HAP-1 (cell line): ENCODE measurements around the gene ALK.

ENCODE experiments used
- DNase-seq, 2 experiments: peaks; one replicate each; pipeline ENCODE4 v3.0.0-alpha.2; 2016 to 2020; ENCODE audit warnings: low spot score in 2 of 2
- H3K27me3 ChIP-seq: fragments of 250-450 bp; sonication (Bioruptor Pico); 2 replicates; pipeline ENCODE4 v1.5.1; 2020; ENCODE audit warnings: low read depth, mild to moderate bottlenecking, moderate library complexity
- H3K36me3 ChIP-seq: fragments of 250-450 bp; sonication (Bioruptor Pico); replicated peaks from 2 replicates; pipeline ENCODE4 v1.5.1; 2020; ENCODE audit warnings: mild to moderate bottlenecking
- H3K4me1 ChIP-seq: fragments of 250-450 bp; sonication (Bioruptor Pico); 2 replicates; pipeline ENCODE4 v1.5.1; 2020; ENCODE audit warnings: mild to moderate bottlenecking
- H3K4me3 ChIP-seq: fragments of 250-450 bp; sonication (Bioruptor Pico); 2 replicates; pipeline ENCODE4 v1.5.1; 2020; ENCODE audit warnings: mild to moderate bottlenecking, moderate library complexity
- H3K9me3 ChIP-seq: fragments of 250-450 bp; sonication (Bioruptor Pico); 2 replicates; pipeline ENCODE4 v1.5.1; 2020; ENCODE audit warnings: mild to moderate bottlenecking, moderate library complexity
- in situ Hi-C: fragments of 300-500 bp; cut with MboI; formaldehyde crosslinking; loops from 3 replicates; pipeline ENCODE4 v1.14.3; 2020; ENCODE audit warnings: low sequenced_read_pairs, inconsistent platforms, mixed read lengths

The ALK gene

GRCh38 chr2:29544031-29544430, 377.4 kb downstream of the ALK start:
- in situ Hi-C loops = no loop called here
- no peak overlapping the region for H3K4me3 ChIP-seq
- no peak for DNase-seq
- no peaks in the 10 kb centered on the region for H3K36me3 ChIP-seq
- H3K9me3 ChIP-seq = no peaks in the 10 kb centered on the region
- peaks cover 9% of the 10 kb centered on the region; the same call in 1 of the 2 replicates for H3K27me3 ChIP-seq
- no peaks in the 10 kb centered on the region for H3K4me1 ChIP-seq

- DNase-seq = no peak
- no peaks in the 10 kb centered on the region for H3K9me3 ChIP-seq
- H3K4me1 ChIP-seq = no peaks in the 10 kb centered on the region
- H3K36me3 ChIP-seq = no peaks in the 10 kb centered on the region
- H3K27me3 ChIP-seq = no peaks in the 10 kb centered on the region
- in situ Hi-C loops = no loop called here
- no peak overlapping the region for H3K4me3 ChIP-seq
Observed at GRCh38 chr2:29535188-29535587, 386.2 kb downstream of the ALK start.

- no peak for DNase-seq
- H3K27me3 ChIP-seq = no peaks in the 10 kb centered on the region
- H3K9me3 ChIP-seq = no peaks in the 10 kb centered on the region
- H3K36me3 ChIP-seq = no peaks in the 10 kb centered on the region
- no peaks in the 10 kb centered on the region for H3K4me1 ChIP-seq
- in situ Hi-C loops = no loop called here
- no peak overlapping the region for H3K4me3 ChIP-seq
Observed at GRCh38 chr2:29532436-29532835, 388.9 kb downstream of the ALK start.

- Histone ChIP-seq H3K27me3 (no peaks in the 10 kb centered on the region), H3K4me3 (no peak overlapping the region), H3K36me3 (no peaks in the 10 kb centered on the region), H3K4me1 (no peaks in the 10 kb centered on the region), H3K9me3 (no peaks in the 10 kb centered on the region)
- no peak for DNase-seq
- in situ Hi-C loops = no loop called here
Observed at GRCh38 chr2:29531626-29532025, 389.8 kb downstream of the ALK start.

GRCh38 chr2:29530281-29530680, 391.1 kb downstream of the ALK start:
- no peak for DNase-seq
- Histone ChIP-seq H3K9me3 (no peaks in the 10 kb centered on the region), H3K27me3 (no peaks in the 10 kb centered on the region), H3K36me3 (no peaks in the 10 kb centered on the region), H3K4me3 (no peak overlapping the region), H3K4me1 (no peaks in the 10 kb centered on the region)
- in situ Hi-C loops = no loop called here

- H3K9me3 ChIP-seq = no peaks in the 10 kb centered on the region
- H3K27me3 ChIP-seq = no peaks in the 10 kb centered on the region
- H3K4me3 ChIP-seq = no peak overlapping the region
- no peak for DNase-seq
- no peaks in the 10 kb centered on the region for H3K36me3 ChIP-seq
- in situ Hi-C loops = no loop called here
- no peaks in the 10 kb centered on the region for H3K4me1 ChIP-seq
Observed at GRCh38 chr2:29528891-29529520, 392.4 kb downstream of the ALK start.

GRCh38 chr2:29528371-29528770, 393.0 kb downstream of the ALK start:
- H3K9me3 ChIP-seq = no peaks in the 10 kb centered on the region
- no peaks in the 10 kb centered on the region for H3K27me3 ChIP-seq
- no peaks in the 10 kb centered on the region for H3K36me3 ChIP-seq
- in situ Hi-C loops = no loop called here
- no peak for DNase-seq
- no peaks in the 10 kb centered on the region for H3K4me1 ChIP-seq
- no peak overlapping the region for H3K4me3 ChIP-seq

DNA sequence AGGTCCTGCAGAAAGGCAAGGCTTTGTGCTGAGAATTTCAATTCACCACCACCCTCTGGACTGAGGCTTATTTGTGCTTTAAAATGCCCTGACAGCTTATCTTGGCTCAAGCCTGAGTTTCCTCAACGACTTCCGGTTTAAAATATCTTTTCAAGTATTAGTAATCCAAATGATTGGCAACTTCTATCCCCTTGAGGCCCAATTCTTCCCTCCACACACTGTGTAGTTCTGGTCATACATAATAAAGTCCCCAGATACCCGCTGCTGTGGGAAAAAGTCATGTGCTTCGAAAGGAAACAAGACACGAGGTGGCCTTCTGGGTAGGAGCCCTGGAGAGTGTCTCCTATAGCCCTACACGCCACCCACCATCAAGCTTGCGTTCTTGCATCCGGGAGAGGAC, 393.4 kb downstream of the ALK start:
- Histone ChIP-seq H3K36me3 (no peaks in the 10 kb centered on the region), H3K27me3 (no peaks in the 10 kb centered on the region), H3K4me3 (no peak overlapping the region), H3K4me1 (no peaks in the 10 kb centered on the region), H3K9me3 (no peaks in the 10 kb centered on the region)
- DNase-seq = no peak
- in situ Hi-C loops = no loop called here

GRCh38 chr2:29526587-29527586, 394.5 kb downstream of the ALK start:
- DNase-seq = no peak
- H3K4me1 ChIP-seq = no peaks in the 10 kb centered on the region
- in situ Hi-C loops = no loop called here
- no peaks in the 10 kb centered on the region for H3K9me3 ChIP-seq
- H3K36me3 ChIP-seq = no peaks in the 10 kb centered on the region
- no peaks in the 10 kb centered on the region for H3K27me3 ChIP-seq
- H3K4me3 ChIP-seq = no peak overlapping the region

- H3K4me1 ChIP-seq = no peaks in the 10 kb centered on the region
- no peak for DNase-seq
- H3K27me3 ChIP-seq = no peaks in the 10 kb centered on the region
- H3K36me3 ChIP-seq = no peaks in the 10 kb centered on the region
- in situ Hi-C loops = no loop called here
- no peaks in the 10 kb centered on the region for H3K9me3 ChIP-seq
- no peak overlapping the region for H3K4me3 ChIP-seq
Observed at GRCh38 chr2:29525921-29526320, 395.5 kb downstream of the ALK start.

DNA sequence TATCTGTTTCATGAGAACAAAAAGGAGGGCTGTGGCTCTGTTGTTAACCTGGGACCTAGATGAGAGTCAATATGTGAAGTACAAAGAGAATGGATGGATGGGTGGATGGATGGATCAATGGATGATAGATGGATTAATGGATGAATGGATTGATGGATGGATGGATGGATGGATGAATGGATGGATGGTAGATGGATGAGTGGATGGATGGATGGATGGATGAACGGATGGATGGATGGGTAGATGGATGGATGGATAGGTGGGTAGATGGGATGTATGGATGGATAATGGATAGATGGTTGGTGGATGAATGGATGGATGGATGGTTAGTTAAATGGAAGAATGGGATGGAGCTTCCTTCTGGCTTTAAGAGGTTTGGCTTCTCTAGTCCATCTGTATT, 396.7 kb downstream of the ALK start:
- in situ Hi-C loops = no loop called here
- Histone ChIP-seq H3K36me3 (no peaks in the 10 kb centered on the region), H3K4me3 (no peak overlapping the region), H3K27me3 (no peaks in the 10 kb centered on the region), H3K9me3 (no peaks in the 10 kb centered on the region), H3K4me1 (no peaks in the 10 kb centered on the region)
- no peak for DNase-seq

GRCh38 chr2:29522951-29523669, 398.3 kb downstream of the ALK start:
- no peak for DNase-seq
- in situ Hi-C loops = no loop called here
- no peaks in the 10 kb centered on the region for H3K4me1 ChIP-seq
- H3K36me3 ChIP-seq = no peaks in the 10 kb centered on the region
- H3K27me3 ChIP-seq = no peaks in the 10 kb centered on the region
- no peak overlapping the region for H3K4me3 ChIP-seq
- no peaks in the 10 kb centered on the region for H3K9me3 ChIP-seq

DNA sequence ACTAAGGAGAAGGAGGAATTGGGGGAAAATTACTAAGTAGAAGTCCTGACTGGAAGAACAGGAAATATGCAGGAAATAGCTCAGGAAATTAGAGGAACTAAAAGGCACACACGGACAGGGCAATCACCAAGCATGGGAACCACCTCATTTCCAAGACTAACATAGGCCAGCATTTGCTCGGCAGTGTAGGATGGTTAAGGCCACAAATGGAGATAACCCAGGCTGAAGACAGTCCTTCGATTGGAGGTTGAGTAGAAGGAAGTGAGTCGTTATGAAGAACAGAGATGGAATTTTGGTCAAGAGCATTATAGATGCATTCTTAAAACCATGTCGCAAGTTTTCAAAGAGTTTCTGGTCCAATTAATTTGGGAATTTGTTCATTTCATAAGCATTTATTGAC, 401.4 kb downstream of the ALK start:
- H3K27me3 ChIP-seq = no peaks in the 10 kb centered on the region
- in situ Hi-C loops = no loop called here
- no peaks in the 10 kb centered on the region for H3K9me3 ChIP-seq
- DNase-seq = no peak
- no peaks in the 10 kb centered on the region for H3K36me3 ChIP-seq
- H3K4me1 ChIP-seq = no peaks in the 10 kb centered on the region
- H3K4me3 ChIP-seq = no peak overlapping the region
